ENCODE measurements around the gene PDK1.

GRCh38 chr2:172617115-172617514 is 61.2 kb downstream of the PDK1 start:
- no peak for TF ChIP-seq CTCF (IDR thresholded peaks at IDR 0.05)
- TF ChIP-seq POLR2A (IDR thresholded peaks at IDR 0.05) = no peak

All from thyroid gland (tissue), 4 donors.